Gastroesophageal sphincter (tissue), 3 donors: ENCODE results near the gene NSRP1.

ENCODE experiments used
- POLR2AphosphoS5 ChIP-seq: sonication (generic); formaldehyde crosslinking; IDR thresholded peaks from one replicate; pipeline ENCODE4 v1.6.1; 2017; ENCODE audit warnings: antibody characterized with exemption
- TF ChIP-seq, protein P1 (sequence below), 4 experiments: fragments of 200-600 bp in 2 of 4; fragments of 450-650 bp in 2 of 4; sonication (generic) in 1 of 4; IDR thresholded peaks; one replicate each; pipeline ENCODE4 v1.5.1; 2017 to 2019; ENCODE audit warnings: antibody characterized with exemption in 4 of 4, mild to moderate bottlenecking in 2 of 4, moderate library complexity in 2 of 4

DNA sequence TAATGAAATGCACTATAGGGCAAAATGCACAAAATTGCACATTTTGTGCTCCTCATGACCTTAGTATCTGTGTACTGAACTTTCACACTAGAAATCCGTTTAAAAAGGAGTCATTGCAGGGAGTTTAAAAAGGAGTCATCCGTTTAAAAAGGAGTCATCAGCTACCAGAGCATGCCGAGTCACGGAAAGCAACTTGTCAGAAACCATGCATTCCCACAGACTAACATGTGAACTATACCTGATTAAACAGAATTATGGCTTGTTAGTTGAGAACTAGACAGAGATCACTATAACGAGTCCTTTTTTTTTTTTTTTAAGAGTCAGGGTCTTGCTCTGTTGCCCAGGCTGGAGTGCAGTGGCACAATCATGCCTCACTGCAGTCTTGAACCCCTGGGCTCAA is 83.0 kb downstream of the NSRP1 start:
- no peak for TF ChIP-seq POLR2AphosphoS5
- TF ChIP-seq, protein P1, sequence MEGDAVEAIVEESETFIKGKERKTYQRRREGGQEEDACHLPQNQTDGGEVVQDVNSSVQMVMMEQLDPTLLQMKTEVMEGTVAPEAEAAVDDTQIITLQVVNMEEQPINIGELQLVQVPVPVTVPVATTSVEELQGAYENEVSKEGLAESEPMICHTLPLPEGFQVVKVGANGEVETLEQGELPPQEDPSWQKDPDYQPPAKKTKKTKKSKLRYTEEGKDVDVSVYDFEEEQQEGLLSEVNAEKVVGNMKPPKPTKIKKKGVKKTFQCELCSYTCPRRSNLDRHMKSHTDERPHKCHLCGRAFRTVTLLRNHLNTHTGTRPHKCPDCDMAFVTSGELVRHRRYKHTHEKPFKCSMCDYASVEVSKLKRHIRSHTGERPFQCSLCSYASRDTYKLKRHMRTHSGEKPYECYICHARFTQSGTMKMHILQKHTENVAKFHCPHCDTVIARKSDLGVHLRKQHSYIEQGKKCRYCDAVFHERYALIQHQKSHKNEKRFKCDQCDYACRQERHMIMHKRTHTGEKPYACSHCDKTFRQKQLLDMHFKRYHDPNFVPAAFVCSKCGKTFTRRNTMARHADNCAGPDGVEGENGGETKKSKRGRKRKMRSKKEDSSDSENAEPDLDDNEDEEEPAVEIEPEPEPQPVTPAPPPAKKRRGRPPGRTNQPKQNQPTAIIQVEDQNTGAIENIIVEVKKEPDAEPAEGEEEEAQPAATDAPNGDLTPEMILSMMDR (IDR thresholded peaks at IDR 0.05): no peak
